Neural cell (in vitro differentiated cells): ENCODE data around the gene HLCS. TPM values are rescaled to one million over a fixed set of nuclear protein-coding genes. Genes with fewer than 3 reads are reported as not detected.

Experiments used
- H2AFZ ChIP-seq: fragments of 200-600, 300-800 bp; sonication (generic), shearing (Covaris generic); 2 replicates; pipeline ENCODE4 v1.6.0; 2014; ENCODE audit warnings: low read depth, mild to moderate bottlenecking, antibody characterized with exemption, low read length, moderate library complexity
- H3F3A ChIP-seq: fragments of 200-600 bp; shearing (Covaris generic); 2 replicates; pipeline ENCODE4 v1.6.1; 2016; ENCODE audit warnings: mild to moderate bottlenecking, moderate library complexity, mixed read lengths, antibody characterized with exemption, low read length; ENCODE audit not compliant: insufficient read depth, poor library complexity, severe bottlenecking
- H3K27ac ChIP-seq: fragments of 200-600, 300-800 bp; sonication (generic), shearing (Covaris generic); 2 replicates; pipeline ENCODE4 v1.5.1; 2014; ENCODE audit warnings: mild to moderate bottlenecking, low read length, moderate library complexity
- H3K27me3 ChIP-seq: fragments of 300-800, 200-600 bp; sonication (generic), shearing (Covaris generic); 2 replicates; pipeline ENCODE4 v1.6.0; 2014; ENCODE audit warnings: mild to moderate bottlenecking, low read depth, low read length, moderate library complexity; ENCODE audit not compliant: insufficient read depth
- H3K36me3 ChIP-seq: fragments of 300-800, 200-600 bp; sonication (generic), shearing (Covaris generic); 2 replicates; pipeline ENCODE4 v1.5.1; 2014; ENCODE audit warnings: mild to moderate bottlenecking, antibody characterized with exemption, low read length, moderate library complexity; ENCODE audit not compliant: insufficient read depth
- H3K4me2 ChIP-seq: fragments of 300-800, 200-600 bp; sonication (generic), shearing (Covaris generic); 2 replicates; pipeline ENCODE4 v1.6.0; 2014; ENCODE audit warnings: mild to moderate bottlenecking, low read length
- H3K4me3 ChIP-seq: fragments of 300-800, 200-600 bp; sonication (generic), shearing (Covaris generic); 2 replicates; pipeline ENCODE4 v1.5.1; 2014; ENCODE audit warnings: mild to moderate bottlenecking, low read length, moderate library complexity
- H3K79me2 ChIP-seq: fragments of 200-600 bp; shearing (Covaris generic); replicated peaks from 2 replicates; pipeline ENCODE4 v1.6.0; 2014; ENCODE audit warnings: mild to moderate bottlenecking, low read length, moderate library complexity; ENCODE audit not compliant: insufficient read depth
- H3K9ac ChIP-seq: fragments of 300-800, 200-600 bp; sonication (generic), shearing (Covaris generic); 2 replicates; pipeline ENCODE4 v1.6.1; 2016; ENCODE audit warnings: mild to moderate bottlenecking, low read length, mixed read lengths
- H3K9me2 ChIP-seq: fragments of 200-600 bp; shearing (Covaris generic); 2 replicates; pipeline ENCODE4 v1.6.1; 2016; ENCODE audit warnings: mild to moderate bottlenecking, low read length, mixed read lengths; ENCODE audit not compliant: insufficient read depth
- H3K9me3 ChIP-seq: fragments of 200-600, 300-800 bp; sonication (generic), shearing (Covaris generic); 2 replicates; pipeline ENCODE4 v1.6.1; 2016; ENCODE audit warnings: mild to moderate bottlenecking, mixed run types, low read length, moderate library complexity, mixed read lengths
- H4K20me1 ChIP-seq: fragments of 200-600 bp; shearing (Covaris generic); 2 replicates; pipeline ENCODE4 v1.6.1; 2016; ENCODE audit warnings: mild to moderate bottlenecking, mixed run types; ENCODE audit not compliant: insufficient read depth
- EP300 ChIP-seq: fragments of 450-650 bp; conservative IDR thresholded peaks from 2 replicates; pipeline ENCODE4 v1.6.1; 2014; ENCODE audit warnings: antibody characterized with exemption, mild to moderate bottlenecking, moderate library complexity; ENCODE audit not compliant: poor library complexity, severe bottlenecking
- EZH2 ChIP-seq: fragments of 200-600, 300-800 bp; shearing (Covaris generic), sonication (generic); IDR thresholded peaks from 2 replicates; pipeline ENCODE4 v1.6.1; 2014; ENCODE audit warnings: antibody characterized with exemption, low read length, borderline replicate concordance, mild to moderate bottlenecking; ENCODE audit not compliant: insufficient read depth, poor library complexity, severe bottlenecking
- MXI1 ChIP-seq: fragments of 450-650 bp; conservative IDR thresholded peaks from 2 replicates; pipeline ENCODE4 v1.6.1; 2014; ENCODE audit warnings: antibody characterized with exemption, mild to moderate bottlenecking; ENCODE audit not compliant: poor library complexity, severe bottlenecking
- POLR2AphosphoS5 ChIP-seq: IDR thresholded peaks from 2 replicates; pipeline ENCODE4 v1.6.1; 2012
- RAD21 ChIP-seq: fragments of 450-650 bp; conservative IDR thresholded peaks from 2 replicates; pipeline ENCODE4 v1.6.1; 2014; ENCODE audit warnings: antibody characterized with exemption, mild to moderate bottlenecking, moderate library complexity
- SMC3 ChIP-seq: fragments of 450-650 bp; conservative IDR thresholded peaks from 2 replicates; pipeline ENCODE4 v1.6.1; 2014; ENCODE audit warnings: antibody characterized with exemption, mild to moderate bottlenecking, moderate library complexity; ENCODE audit not compliant: poor library complexity
- TAF1 ChIP-seq: IDR thresholded peaks from 2 replicates; pipeline ENCODE4 v1.6.1; 2012; ENCODE audit warnings: low read depth
- polyA plus RNA-seq: library from polyadenylated mRNA; depleted of rRNA; stranded (reverse); fragments of >200 nt; gene quantifications from 2 replicates; pipeline ENCODE4 v1.2.3, GENCODE V29; 2014
- TF ChIP-seq, protein P1 (sequence below): fragments of 450-650 bp; IDR thresholded peaks from 2 replicates; pipeline ENCODE4 v1.5.1; 2014; ENCODE audit warnings: antibody characterized with exemption, mild to moderate bottlenecking, moderate library complexity; ENCODE audit not compliant: poor library complexity, severe bottlenecking
- TF ChIP-seq, protein P2 (sequence below): IDR thresholded peaks from 2 replicates; pipeline ENCODE4 v1.6.1; 2012; ENCODE audit warnings: borderline replicate concordance

Gene HLCS
- polyA plus RNA-seq, 1 donor from 2014 or later = 12.1 TPM

DNA sequence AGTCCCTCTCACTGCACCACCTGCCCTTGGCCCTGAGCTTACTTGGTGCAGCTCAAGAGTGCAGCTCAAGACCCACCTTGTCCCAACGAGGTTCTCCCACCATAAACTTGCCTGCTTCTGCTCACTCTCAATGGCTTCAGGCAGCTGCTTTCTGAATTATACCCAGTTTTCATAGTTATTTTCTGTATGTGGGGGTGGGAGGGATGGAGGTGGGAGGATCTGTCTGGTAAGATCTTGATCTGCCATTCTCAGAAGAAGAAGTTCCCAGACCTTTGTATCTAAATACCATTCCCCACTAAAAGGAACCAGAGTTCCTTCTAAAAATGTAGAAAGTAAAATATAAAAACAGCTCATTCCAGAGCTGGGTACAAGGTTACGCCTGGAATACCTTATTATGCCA, 156.0 kb downstream of the HLCS start:
- H3K79me2 ChIP-seq = no peaks in the 10 kb centered on the region
- H3K36me3 ChIP-seq = no peaks in the 10 kb centered on the region
- no peaks in the 10 kb centered on the region for H3K9me2 ChIP-seq
- no peak for TF ChIP-seq POLR2AphosphoS5
- no peak overlapping the region for H3K4me2 ChIP-seq
- no peaks in the 10 kb centered on the region for H4K20me1 ChIP-seq
- peaks cover 25% of the 10 kb centered on the region for H3K27me3 ChIP-seq
- H3F3A ChIP-seq = no peaks in the 10 kb centered on the region
- no peak overlapping the region for H2AFZ ChIP-seq
- H3K27ac ChIP-seq = no peak overlapping the region
- H3K4me3 ChIP-seq = no peak overlapping the region
- no peaks in the 10 kb centered on the region for H3K9me3 ChIP-seq
- no peak overlapping the region for H3K9ac ChIP-seq

DNA sequence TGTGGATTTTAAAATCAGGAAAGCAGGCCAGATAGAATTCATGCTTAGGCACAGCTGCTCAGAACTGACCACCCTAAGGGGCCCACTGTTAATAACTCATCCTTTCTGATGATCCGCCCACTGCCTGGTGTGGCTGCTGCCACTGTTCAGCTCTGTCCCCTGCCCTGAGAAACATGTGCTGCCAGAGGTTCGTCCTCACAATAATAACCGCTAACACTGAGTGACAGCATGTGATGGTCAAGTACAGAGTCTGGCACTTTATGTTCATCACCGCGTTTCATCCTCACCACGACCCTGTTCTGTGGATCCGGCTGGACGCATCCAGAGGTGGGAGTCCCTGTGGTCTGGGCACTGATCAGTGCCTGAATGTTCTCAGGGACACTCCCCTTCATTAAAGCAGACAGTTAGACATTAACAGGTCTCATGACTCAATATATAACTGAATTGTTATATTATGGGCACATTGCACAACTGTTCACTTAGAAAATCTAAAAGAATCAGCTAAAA, 159.0 kb downstream of the HLCS start:
- H2AFZ ChIP-seq = no peak overlapping the region

DNA sequence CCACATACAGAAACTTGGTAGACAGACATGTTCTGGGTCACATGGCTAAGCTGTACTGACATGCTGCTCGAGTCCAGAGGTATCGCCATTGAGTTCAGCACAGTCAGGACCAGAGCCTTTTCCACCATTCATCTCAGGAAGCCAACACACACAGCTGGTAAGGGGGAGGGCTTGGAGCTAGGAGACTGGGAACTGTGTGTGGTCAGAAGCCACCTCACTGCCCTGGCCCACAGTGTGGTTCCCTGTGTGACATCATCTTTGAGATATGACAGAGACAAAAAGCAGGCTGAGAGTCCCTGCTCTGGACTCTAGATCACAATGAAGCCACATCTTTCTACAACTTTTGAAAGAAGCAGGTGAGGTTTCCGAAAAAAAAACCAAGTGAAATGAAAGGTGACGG, 160.4 kb downstream of the HLCS start:
- Histone ChIP-seq H3K9ac (no peak overlapping the region), H3K4me3 (no peak overlapping the region), H2AFZ (no peak overlapping the region), H3K27me3 (no peaks in the 10 kb centered on the region), H4K20me1 (no peaks in the 10 kb centered on the region), H3K79me2 (no peaks in the 10 kb centered on the region), H3F3A (no peaks in the 10 kb centered on the region), H3K27ac (no peak overlapping the region), H3K4me2 (no peak overlapping the region), H3K36me3 (no peaks in the 10 kb centered on the region), H3K9me2 (no peaks in the 10 kb centered on the region), H3K9me3 (no peaks in the 10 kb centered on the region)
- no peak for TF ChIP-seq MXI1
- TF ChIP-seq TAF1 = no peak
- TF ChIP-seq, protein P1, sequence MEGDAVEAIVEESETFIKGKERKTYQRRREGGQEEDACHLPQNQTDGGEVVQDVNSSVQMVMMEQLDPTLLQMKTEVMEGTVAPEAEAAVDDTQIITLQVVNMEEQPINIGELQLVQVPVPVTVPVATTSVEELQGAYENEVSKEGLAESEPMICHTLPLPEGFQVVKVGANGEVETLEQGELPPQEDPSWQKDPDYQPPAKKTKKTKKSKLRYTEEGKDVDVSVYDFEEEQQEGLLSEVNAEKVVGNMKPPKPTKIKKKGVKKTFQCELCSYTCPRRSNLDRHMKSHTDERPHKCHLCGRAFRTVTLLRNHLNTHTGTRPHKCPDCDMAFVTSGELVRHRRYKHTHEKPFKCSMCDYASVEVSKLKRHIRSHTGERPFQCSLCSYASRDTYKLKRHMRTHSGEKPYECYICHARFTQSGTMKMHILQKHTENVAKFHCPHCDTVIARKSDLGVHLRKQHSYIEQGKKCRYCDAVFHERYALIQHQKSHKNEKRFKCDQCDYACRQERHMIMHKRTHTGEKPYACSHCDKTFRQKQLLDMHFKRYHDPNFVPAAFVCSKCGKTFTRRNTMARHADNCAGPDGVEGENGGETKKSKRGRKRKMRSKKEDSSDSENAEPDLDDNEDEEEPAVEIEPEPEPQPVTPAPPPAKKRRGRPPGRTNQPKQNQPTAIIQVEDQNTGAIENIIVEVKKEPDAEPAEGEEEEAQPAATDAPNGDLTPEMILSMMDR = no peak
- TF ChIP-seq POLR2AphosphoS5 = no peak
- TF ChIP-seq EZH2 = no peak
- no peak for TF ChIP-seq EP300
- no peak for TF ChIP-seq SMC3

More for the DNA sequence above, 159.0 kb downstream of the HLCS start:
- no peaks in the 10 kb centered on the region for H4K20me1 ChIP-seq
- TF ChIP-seq, protein P2, sequence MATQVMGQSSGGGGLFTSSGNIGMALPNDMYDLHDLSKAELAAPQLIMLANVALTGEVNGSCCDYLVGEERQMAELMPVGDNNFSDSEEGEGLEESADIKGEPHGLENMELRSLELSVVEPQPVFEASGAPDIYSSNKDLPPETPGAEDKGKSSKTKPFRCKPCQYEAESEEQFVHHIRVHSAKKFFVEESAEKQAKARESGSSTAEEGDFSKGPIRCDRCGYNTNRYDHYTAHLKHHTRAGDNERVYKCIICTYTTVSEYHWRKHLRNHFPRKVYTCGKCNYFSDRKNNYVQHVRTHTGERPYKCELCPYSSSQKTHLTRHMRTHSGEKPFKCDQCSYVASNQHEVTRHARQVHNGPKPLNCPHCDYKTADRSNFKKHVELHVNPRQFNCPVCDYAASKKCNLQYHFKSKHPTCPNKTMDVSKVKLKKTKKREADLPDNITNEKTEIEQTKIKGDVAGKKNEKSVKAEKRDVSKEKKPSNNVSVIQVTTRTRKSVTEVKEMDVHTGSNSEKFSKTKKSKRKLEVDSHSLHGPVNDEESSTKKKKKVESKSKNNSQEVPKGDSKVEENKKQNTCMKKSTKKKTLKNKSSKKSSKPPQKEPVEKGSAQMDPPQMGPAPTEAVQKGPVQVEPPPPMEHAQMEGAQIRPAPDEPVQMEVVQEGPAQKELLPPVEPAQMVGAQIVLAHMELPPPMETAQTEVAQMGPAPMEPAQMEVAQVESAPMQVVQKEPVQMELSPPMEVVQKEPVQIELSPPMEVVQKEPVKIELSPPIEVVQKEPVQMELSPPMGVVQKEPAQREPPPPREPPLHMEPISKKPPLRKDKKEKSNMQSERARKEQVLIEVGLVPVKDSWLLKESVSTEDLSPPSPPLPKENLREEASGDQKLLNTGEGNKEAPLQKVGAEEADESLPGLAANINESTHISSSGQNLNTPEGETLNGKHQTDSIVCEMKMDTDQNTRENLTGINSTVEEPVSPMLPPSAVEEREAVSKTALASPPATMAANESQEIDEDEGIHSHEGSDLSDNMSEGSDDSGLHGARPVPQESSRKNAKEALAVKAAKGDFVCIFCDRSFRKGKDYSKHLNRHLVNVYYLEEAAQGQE = no peak
- no peak for TF ChIP-seq EZH2
- no peak for TF ChIP-seq TAF1
- no peak for TF ChIP-seq MXI1
- TF ChIP-seq, protein P1 = no peak
- TF ChIP-seq POLR2AphosphoS5 = no peak
- no peak for TF ChIP-seq SMC3
- TF ChIP-seq RAD21 = no peak
- TF ChIP-seq EP300 = no peak
- no peak overlapping the region for H3K4me3 ChIP-seq
- no peaks in the 10 kb centered on the region for H3K36me3 ChIP-seq
- no peak overlapping the region for H3K27ac ChIP-seq
- H3K4me2 ChIP-seq = no peak overlapping the region
- H3K27me3 ChIP-seq = peaks cover 6% of the 10 kb centered on the region
- no peaks in the 10 kb centered on the region for H3F3A ChIP-seq
- H3K9me2 ChIP-seq = no peaks in the 10 kb centered on the region
- H3K79me2 ChIP-seq = no peaks in the 10 kb centered on the region
- H3K9ac ChIP-seq = no peak overlapping the region
- H3K9me3 ChIP-seq = no peaks in the 10 kb centered on the region
